WERI-Rb-1 (cell line): ENCODE measurements around the gene AGAP1.

Source experiments
- DNase-seq: peaks from one replicate; pipeline ENCODE4 v3.0.0-alpha.2; 2020
- H3K27ac ChIP-seq: fragments of 250-450 bp; sonication (Bioruptor Pico); 2 replicates; pipeline ENCODE4 v1.5.1; 2020; ENCODE audit warnings: mild to moderate bottlenecking, moderate library complexity
- H3K27me3 ChIP-seq: fragments of 250-450 bp; sonication (Bioruptor Pico); 2 replicates; pipeline ENCODE4 v1.5.1; 2021; ENCODE audit warnings: mild to moderate bottlenecking, low read depth, moderate library complexity; ENCODE audit not compliant: insufficient read depth, severe bottlenecking
- H3K36me3 ChIP-seq: fragments of 250-450 bp; sonication (Bioruptor Pico); 2 replicates; pipeline ENCODE4 v1.5.1; 2020; ENCODE audit warnings: mild to moderate bottlenecking, moderate library complexity
- H3K4me3 ChIP-seq: 2 replicates; pipeline ENCODE4 v1.5.1; 2011; ENCODE audit warnings: low read depth, mild to moderate bottlenecking, control low read depth, low read length
- H3K9me3 ChIP-seq: fragments of 250-450 bp; sonication (Bioruptor Pico); 2 replicates; pipeline ENCODE4 v1.5.1; 2021; ENCODE audit warnings: mild to moderate bottlenecking, moderate library complexity; ENCODE audit not compliant: severe bottlenecking
- TF ChIP-seq, protein P1 (sequence below): IDR thresholded peaks from 2 replicates; pipeline ENCODE4 v1.5.1; 2011; ENCODE audit warnings: low read depth, mild to moderate bottlenecking, control low read depth, inconsistent platforms, low read length

The AGAP1 gene

DNA sequence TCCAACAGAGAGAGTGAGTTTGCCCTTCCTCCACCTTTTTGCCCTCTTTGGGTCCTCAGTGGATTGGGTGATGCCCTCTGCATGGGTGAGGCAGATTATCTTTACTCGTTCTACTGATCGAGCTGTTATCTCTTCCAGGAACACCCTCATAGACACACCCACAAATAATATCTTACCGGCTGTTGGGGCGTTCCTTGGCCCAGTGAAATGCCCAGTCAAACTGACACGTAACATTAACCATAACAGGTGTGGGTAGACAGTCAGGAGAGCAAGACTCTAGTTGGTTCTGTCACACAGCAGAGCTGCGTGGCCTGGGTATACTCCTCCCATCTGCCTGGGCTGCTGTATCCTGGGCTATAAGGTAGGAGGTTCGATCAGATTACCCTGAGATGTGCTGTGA, 144.1 kb downstream of the AGAP1 start:
- Histone ChIP-seq H3K9me3 (no peaks in the 10 kb centered on the region), H3K27ac (no peak overlapping the region), H3K27me3 (no peaks in the 10 kb centered on the region), H3K36me3 (no peaks in the 10 kb centered on the region), H3K4me3 (no peak overlapping the region)
- TF ChIP-seq, protein P1, sequence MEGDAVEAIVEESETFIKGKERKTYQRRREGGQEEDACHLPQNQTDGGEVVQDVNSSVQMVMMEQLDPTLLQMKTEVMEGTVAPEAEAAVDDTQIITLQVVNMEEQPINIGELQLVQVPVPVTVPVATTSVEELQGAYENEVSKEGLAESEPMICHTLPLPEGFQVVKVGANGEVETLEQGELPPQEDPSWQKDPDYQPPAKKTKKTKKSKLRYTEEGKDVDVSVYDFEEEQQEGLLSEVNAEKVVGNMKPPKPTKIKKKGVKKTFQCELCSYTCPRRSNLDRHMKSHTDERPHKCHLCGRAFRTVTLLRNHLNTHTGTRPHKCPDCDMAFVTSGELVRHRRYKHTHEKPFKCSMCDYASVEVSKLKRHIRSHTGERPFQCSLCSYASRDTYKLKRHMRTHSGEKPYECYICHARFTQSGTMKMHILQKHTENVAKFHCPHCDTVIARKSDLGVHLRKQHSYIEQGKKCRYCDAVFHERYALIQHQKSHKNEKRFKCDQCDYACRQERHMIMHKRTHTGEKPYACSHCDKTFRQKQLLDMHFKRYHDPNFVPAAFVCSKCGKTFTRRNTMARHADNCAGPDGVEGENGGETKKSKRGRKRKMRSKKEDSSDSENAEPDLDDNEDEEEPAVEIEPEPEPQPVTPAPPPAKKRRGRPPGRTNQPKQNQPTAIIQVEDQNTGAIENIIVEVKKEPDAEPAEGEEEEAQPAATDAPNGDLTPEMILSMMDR = no peak
- no peak for DNase-seq

DNA sequence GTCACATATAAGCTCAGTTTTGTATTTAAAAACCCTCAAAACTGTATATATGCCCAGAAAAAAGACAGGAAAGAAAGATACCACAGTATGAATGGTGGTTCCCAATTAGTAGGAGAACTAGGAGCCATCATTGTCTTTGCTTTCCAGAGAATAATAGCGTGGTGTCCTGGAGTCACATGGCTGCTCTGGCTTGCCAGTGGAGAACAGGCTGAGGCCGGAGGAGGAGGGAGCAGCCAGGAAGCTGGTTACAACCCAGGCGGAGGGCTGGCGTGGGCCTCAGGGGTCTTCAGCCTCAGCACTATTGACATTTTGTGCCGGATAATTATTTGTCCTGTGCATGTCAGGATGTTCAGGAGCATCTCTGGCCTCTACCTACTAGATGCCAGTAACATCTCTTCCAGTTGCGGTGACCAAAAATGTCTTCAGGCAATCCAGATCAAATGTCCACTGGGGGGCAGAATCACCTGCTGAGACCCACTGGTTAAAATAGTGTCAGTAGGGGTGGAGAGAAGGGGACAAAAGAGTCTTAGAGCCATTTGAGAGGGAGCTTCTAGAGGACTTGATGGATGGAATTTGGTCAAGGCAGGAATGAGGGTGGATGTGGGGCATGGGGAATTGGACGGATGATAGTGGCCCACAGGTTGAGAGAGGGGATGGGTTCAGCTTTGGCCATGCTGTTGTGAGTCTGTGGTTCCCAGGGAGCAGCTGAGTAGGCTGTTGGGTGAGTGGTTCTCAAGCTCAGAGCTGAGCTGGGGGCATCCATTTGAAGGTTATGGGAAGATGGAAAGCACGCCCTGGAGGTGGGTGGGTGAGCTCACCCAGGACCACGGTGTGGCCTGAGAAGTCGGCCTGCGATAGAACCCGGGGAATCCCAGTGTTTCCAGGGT, 144.9 kb downstream of the AGAP1 start:
- Histone ChIP-seq H3K36me3 (no peaks in the 10 kb centered on the region), H3K4me3 (no peak overlapping the region), H3K27me3 (no peaks in the 10 kb centered on the region), H3K27ac (no peak overlapping the region), H3K9me3 (no peaks in the 10 kb centered on the region)
- DNase-seq = peak; percentile 62
- TF ChIP-seq, protein P1 = peak; percentile 57

DNA sequence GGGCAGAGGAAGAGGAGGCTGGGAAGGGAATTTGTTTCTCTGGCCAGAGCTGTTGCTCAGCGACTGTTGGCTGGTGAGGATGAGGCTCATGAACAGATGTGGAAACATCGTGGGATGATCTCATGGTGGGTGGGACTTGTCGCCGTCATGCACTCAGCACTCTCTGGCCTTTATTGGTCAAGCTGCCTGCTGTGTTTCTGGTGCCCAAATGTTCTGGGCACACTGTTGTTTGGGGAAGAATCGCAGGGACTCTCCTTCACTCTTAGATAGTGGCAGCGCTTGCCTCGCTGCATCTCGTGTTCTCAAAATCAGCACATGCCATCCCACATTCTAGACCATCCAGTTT, 145.6 kb downstream of the AGAP1 start:
- Histone ChIP-seq H3K36me3 (no peaks in the 10 kb centered on the region), H3K27me3 (no peaks in the 10 kb centered on the region), H3K27ac (no peak overlapping the region), H3K4me3 (no peak overlapping the region), H3K9me3 (no peaks in the 10 kb centered on the region)
- TF ChIP-seq, protein P1 = no peak
- no peak for DNase-seq

DNA sequence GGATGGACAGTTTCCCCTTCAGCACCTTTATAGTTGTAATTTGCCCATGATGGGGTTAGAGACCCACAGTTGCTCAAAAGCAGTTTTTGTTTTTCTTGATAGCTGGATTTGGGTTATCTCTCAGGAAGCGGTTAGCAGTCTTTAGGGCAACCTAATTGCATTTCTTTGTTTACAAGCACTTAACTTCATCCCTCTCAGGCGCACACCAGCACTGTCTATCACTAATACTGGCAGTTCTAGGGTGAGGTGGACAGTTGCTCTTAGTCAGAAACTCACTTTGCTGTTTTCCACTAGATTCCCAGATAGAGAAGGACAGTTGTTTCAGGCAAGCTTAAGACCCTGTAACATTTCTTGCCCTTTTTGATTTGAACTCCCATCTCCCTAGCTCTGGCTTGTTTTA, 146.0 kb downstream of the AGAP1 start:
- H3K4me3 ChIP-seq = no peak overlapping the region
- H3K27me3 ChIP-seq = no peaks in the 10 kb centered on the region
- H3K9me3 ChIP-seq = no peaks in the 10 kb centered on the region
- no peak overlapping the region for H3K27ac ChIP-seq
- no peaks in the 10 kb centered on the region for H3K36me3 ChIP-seq
- no peak for DNase-seq
- TF ChIP-seq, protein P1 = no peak

DNA sequence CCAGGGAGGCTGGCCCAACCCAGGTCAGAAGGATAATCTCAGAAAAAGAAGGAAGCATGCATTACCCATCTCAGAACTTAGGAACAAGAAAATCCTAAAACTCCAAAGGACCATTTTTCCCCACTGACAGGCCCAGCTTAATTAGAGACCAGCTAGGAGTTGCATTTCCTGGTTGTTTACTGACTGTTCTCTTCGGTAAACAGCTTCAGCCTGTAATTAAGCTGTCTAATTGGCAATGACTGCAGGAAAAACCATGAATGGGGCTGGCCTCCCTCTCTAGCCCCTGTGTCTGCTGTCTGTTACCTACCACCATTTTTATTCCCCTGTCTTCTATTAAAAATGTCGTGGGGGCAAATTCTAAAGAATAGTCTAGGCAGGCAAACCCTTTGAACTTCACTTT, 146.5 kb downstream of the AGAP1 start:
- no peaks in the 10 kb centered on the region for H3K27me3 ChIP-seq

More for the DNA sequence above, 146.5 kb downstream of the AGAP1 start:
- Histone ChIP-seq H3K9me3 (no peaks in the 10 kb centered on the region), H3K4me3 (no peak overlapping the region), H3K27ac (peak overlapping the region; percentile 29; the same call in 1 of the 2 replicates), H3K36me3 (no peaks in the 10 kb centered on the region)
- DNase-seq = no peak
- TF ChIP-seq, protein P1 = no peak
